Measurements from ENCODE around the gene ASCL3. TPM values are rescaled to one million over a fixed set of nuclear protein-coding genes. Genes with fewer than 3 reads are reported as not detected.
A peak's percentile ranks its signal among the peaks of the same experiment; 100 is the strongest.
"Not testable (repeated sequence)": the region's sequence is repeated elsewhere in the genome, so short reads cannot be mapped to it uniquely, and the experiment has no call there.

Gene ASCL3, protein sequence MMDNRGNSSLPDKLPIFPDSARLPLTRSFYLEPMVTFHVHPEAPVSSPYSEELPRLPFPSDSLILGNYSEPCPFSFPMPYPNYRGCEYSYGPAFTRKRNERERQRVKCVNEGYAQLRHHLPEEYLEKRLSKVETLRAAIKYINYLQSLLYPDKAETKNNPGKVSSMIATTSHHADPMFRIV
- not detected for total RNA-seq
- long read RNA-seq, result 0 reads

GRCh38 chr11:8942518-8943066 is at the start of gene ASCL3:
TSS of gene ASCL3 (minus strand) at chr11:8943016. CDS start at chr11:8938161, 4,855 bp downstream.
- ATAC-seq (no peak), DNase-seq (no peak)
- intact Hi-C loops (cut with DNase I), result no loop called here

DNA sequence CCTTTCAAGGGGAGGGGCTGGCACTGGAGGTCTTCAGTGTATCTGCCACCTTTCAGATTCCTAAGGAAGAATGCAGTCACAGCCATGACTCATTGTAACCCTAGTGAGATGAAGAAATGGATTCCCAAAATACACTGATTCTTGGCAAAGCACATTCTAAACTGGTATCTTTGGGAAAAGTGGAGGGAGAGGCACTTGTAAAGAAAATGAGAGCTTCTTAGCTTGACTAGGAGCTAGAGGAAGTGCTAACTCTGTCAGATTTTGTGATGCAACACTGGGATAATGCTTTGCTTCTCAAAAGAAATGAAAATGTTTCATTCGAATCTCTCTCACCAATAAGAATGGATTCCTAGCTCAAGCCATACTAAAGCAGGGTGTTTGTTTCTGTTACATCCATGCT is 46.6 kb upstream of the ASCL3 start:
- DNase-seq, result no peak
- ATAC-seq, result peak in 1 of 2 donors; percentile 15
- intact Hi-C loops (cut with DNase I), result no loop called here

GRCh38 chr11:8988329-8989234 is 45.8 kb upstream of the ASCL3 start:
- intact Hi-C loops (cut with DNase I), result no loop called here

GRCh38 chr11:8987446-8987845 is 44.6 kb upstream of the ASCL3 start:
- intact Hi-C loops (cut with DNase I), result no loop called here
- ATAC-seq (no peak), DNase-seq (no peak)

More at GRCh38 chr11:8988329-8989234, 45.8 kb upstream of the ASCL3 start:
- DNase-seq (no peak), ATAC-seq (peak in 1 of 2 donors; percentile 34)

GRCh38 chr11:8986772-8987171 is 44.0 kb upstream of the ASCL3 start:
- intact Hi-C loops (cut with DNase I); ATAC-seq; DNase-seq: not testable (repeated sequence)

GRCh38 chr11:8985462-8985861 is 42.6 kb upstream of the ASCL3 start:
- ATAC-seq (no peak), DNase-seq (no peak)
- intact Hi-C loops (cut with DNase I), result no loop called here

GRCh38 chr11:8983552-8983951 is 40.7 kb upstream of the ASCL3 start:
- DNase-seq (no peak), ATAC-seq (no peak)
- intact Hi-C loops (cut with DNase I), result no loop called here

GRCh38 chr11:8980485-8980884 is 37.7 kb upstream of the ASCL3 start:
- intact Hi-C loops (cut with DNase I), result no loop called here
- ATAC-seq, result no peak
- DNase-seq, result no peak

- DNase-seq, result not testable (repeated sequence)
Observed at GRCh38 chr11:8979365-8979764, 36.5 kb upstream of the ASCL3 start.

DNA sequence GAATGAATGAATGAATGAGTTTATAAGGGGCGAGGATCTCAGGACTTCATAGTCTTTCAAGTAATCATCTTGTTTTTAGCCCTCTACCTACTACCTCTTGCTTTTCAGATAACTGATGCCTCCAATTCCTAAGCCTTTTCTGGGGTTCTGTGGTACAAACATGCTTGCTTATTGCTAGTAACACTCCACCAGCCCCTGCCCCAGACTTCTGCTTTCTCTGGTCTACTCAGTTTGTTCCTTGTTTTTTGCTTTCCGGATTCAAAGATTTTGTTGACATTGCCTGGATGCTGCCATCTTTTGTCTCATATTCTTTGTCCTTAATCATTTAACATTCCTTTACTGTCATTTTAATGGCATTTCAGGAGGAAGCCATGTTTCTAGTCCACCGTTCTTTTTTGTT is 30.3 kb upstream of the ASCL3 start:
- ATAC-seq (no peak), DNase-seq (no peak)
- intact Hi-C loops (cut with DNase I), result no loop called here

More at GRCh38 chr11:8979365-8979764, 36.5 kb upstream of the ASCL3 start:
- ATAC-seq; intact Hi-C loops (cut with DNase I): not testable (repeated sequence)

DNA sequence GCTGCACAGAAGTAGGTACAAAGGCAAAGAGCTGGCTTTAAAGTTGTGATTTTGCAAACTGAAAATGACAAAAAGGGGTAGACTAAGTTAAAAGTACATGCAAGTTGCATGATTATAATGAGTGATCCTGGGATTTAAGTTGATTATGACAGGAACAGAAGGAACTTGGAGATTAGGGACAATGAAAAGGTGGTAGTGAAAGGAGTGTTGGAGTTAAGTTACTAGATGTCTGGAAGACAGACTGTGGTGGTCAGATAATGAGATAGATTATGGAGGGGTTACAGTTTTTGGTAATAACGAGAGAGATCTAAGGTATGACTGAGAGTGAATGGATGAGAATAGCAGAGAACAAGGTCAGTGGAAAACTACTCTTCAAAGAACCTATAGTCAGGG is 29.1 kb upstream of the ASCL3 start:
- ATAC-seq (no peak), DNase-seq (no peak)
- intact Hi-C loops (cut with DNase I), result no loop called here

DNA sequence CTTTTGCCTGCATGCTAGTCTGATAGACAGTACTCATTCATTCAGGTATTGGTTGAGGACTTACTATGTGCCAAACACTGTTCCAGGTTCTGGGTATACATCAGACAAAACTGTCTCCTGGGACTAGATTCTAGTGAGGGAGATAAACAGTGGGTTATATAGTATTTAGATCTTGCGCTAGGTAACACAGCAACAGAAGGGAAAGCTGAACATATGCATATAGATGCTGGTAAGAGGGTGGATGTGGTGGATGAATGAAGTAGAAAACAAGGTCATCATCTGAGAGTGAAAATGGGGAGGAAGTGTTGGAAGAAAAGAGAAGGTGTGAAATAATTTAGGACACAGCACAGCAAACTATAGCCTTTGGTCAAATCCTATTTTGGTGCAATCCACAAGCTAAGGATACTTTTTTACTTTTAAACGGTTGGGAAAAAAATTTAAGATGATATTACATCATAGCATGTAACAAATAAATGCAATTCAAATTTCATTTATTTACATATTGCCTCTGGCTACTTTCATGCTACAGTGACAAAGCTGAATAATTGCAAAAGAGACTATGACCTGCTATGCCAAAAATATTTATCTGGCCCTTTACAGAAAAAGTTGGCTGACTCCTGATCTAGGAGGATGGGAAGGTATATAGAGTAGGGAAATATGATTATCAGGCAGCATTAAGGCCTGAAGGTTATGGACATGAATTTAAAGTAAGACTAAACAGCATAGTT is 28.5 kb upstream of the ASCL3 start:
- no peak for ATAC-seq

GRCh38 chr11:8967184-8967583 is 24.4 kb upstream of the ASCL3 start:
- no peak for DNase-seq
- intact Hi-C loops (cut with DNase I), result no loop called here

More for the DNA sequence above, 28.5 kb upstream of the ASCL3 start:
- intact Hi-C loops (cut with DNase I), result no loop called here
- no peak for DNase-seq

DNA sequence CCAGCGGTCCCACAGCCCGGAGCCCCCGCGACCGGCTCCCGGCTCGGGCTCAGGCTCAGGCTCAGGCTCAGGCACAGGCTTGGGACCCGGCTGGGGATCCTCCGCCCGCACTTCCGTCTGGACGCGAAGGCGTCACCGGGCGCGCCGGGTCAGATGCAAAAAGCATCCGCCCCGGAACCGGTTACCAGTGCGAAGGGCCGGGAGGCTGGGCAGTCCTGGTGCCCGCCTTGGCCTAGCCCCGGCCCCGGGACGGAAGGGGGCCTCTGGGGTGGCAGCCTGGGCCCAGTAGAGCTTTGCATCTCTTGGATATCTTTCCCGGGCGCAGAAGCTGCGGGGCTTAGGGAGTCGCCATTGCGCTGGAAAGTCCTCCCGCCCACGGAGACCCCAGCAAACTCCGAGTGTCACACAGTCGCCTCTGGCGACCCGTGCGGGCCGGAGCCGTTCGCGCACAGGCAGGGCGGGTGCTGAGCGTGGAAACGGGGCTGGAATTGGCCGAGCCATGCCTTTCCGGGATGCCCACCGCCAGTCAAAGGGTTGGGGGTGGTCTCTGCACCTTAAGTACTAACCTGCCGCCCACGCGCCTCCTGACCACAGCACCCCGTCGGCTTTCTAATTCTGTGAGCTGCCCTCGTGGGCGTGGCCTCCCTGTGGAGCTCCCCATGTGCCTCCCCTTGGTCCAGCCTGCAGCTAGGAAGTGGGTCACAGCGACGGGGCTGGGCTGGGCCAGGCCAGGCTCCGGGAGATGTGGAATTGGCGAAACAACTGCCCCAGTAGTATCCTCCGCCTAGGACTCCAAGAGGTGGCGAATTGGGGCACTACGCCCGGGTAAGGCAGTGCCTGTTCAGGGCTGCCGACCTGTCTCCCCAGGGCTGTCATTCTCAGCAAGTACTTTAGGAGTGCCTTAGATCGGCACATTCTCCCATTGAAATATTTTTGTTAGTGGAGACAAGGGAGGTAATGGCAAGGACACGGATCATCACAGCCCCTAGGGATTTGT is 21.8 kb upstream of the ASCL3 start, which contains the start of gene TMEM9B:
Gene TMEM9B, minus strand, starts transcription at position 119 of the 997 bp plus-strand sequence. CDS start 129 bp downstream, outside the sequence.
- DNase-seq (peak; percentile 95), ATAC-seq (peak; percentile 95 to 98)
- intact Hi-C loops (cut with DNase I), result loop anchor here in 1 of 2 donors (5.0 kb wide), 1 partner anchor 277 kb away; no protein-coding TSS in a partner anchor

More at GRCh38 chr11:8967184-8967583, 24.4 kb upstream of the ASCL3 start:
- no peak for ATAC-seq

- DNase-seq (peak; percentile 86), ATAC-seq (peak; percentile 74 to 84)
- intact Hi-C loops (cut with DNase I), result loop anchor here in 1 of 2 donors (2.0 to 5.0 kb wide), 2 partner anchors 49 to 276 kb away; no protein-coding TSS in a partner anchor
Observed at GRCh38 chr11:8963569-8964323, 20.9 kb upstream of the ASCL3 start.

DNA sequence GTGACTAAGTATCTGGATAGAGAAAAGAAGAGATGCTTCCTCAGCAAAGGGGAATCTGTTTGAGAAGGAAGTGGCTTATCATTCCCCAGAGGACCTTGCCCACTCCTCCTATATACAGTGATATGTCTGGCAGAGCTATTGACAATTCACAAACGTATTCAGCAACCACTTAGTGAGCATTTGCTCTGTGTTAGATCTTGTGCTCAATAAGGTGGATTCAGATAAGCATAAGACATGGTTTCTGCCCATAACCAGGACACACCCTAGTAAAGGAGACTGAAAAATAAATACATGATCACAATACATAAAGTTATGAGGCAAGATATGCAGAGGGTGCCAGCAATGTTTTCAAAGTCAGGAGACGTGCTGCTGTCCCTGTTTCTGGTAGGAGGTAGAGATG is 20.0 kb upstream of the ASCL3 start:
- ATAC-seq (no peak), DNase-seq (no peak)
- intact Hi-C loops (cut with DNase I), result loop anchor here in 1 of 2 donors (2.0 to 5.0 kb wide), 2 partner anchors 48 to 276 kb away; no protein-coding TSS in a partner anchor

DNA sequence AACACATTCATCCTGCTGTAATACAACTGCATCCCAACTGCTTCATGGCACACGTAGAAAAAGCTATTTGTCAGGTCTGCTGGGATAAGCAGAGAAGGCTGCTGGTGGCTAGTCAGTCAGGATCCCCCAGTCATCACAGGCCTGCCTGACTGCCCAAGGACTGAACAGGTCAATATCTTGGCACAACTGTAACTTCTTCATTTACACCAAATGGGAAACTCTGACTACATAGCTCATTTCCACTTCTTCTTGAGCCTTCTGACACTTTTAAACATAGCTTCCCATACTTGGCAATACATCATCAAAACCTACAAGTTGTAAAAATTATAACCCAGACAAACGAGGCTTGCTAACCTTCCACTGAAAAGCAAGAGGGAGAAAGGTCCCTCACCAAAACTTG is 18.6 kb upstream of the ASCL3 start:
- DNase-seq (no peak), ATAC-seq (no peak)
- intact Hi-C loops (cut with DNase I), result loop anchor here in 1 of 2 donors (5.0 kb wide), 1 partner anchor 274 kb away; no protein-coding TSS in a partner anchor
